Chondrocyte (in vitro differentiated cells): ENCODE measurements around the gene TRPC5OS. TPM values are rescaled to one million over a fixed set of nuclear protein-coding genes. Genes with fewer than 3 reads are reported as not detected.

Experiments used
- DNase-seq: peaks from one replicate; pipeline ENCODE4 v3.0.0; 2021; ENCODE audit warnings: mixed read lengths, low spot score
- H3K27ac Mint-ChIP-seq: one replicate; pipeline ENCODE4 v1.8.0; 2021; ENCODE audit warnings: mild to moderate bottlenecking, moderate library complexity, mixed read lengths; ENCODE audit not compliant: unreplicated experiment
- H3K27me3 Mint-ChIP-seq: 2 replicates; pipeline ENCODE4 v1.8.0; 2021; ENCODE audit warnings: low read depth, mixed read lengths
- H3K36me3 Mint-ChIP-seq: 2 replicates; pipeline ENCODE4 v1.8.0; 2021; ENCODE audit warnings: low read depth, mixed read lengths
- H3K4me1 Mint-ChIP-seq: 2 replicates; pipeline ENCODE4 v1.8.0; 2021; ENCODE audit warnings: low read depth, mild to moderate bottlenecking, mixed read lengths
- H3K4me3 Mint-ChIP-seq: one replicate; pipeline ENCODE4 v1.8.0; 2021; ENCODE audit warnings: mild to moderate bottlenecking, moderate library complexity, mixed read lengths; ENCODE audit not compliant: unreplicated experiment
- H3K9me3 Mint-ChIP-seq: 2 replicates; pipeline ENCODE4 v1.8.0; 2021; ENCODE audit warnings: low read depth, mixed read lengths
- CTCF ChIP-seq: fragments of 200-600 bp; sonication (generic); IDR thresholded peaks from 2 replicates; pipeline ENCODE4 v1.5.0; 2021; ENCODE audit warnings: antibody characterized with exemption, mild to moderate bottlenecking, moderate library complexity
- total RNA-seq: library from RNA; stranded (reverse); gene quantifications from 3 replicates; pipeline ENCODE4 v1.2.1, GENCODE V29; 2021

TRPC5OS gene
- total RNA-seq, 1 donor from 2014 or later: not detected

GRCh38 chrX:111928456-111928855, 52.5 kb downstream of the TRPC5OS start:
- Mint-ChIP-seq H3K27ac (no peak overlapping the region), H3K4me1 (no peaks in the 10 kb centered on the region), H3K9me3 (no peaks in the 10 kb centered on the region), H3K36me3 (no peaks in the 10 kb centered on the region), H3K4me3 (no peak overlapping the region), H3K27me3 (no peaks in the 10 kb centered on the region)
- no peak for TF ChIP-seq CTCF
- DNase-seq: no peak

Other genes starting within 250 kb of the TRPC5OS start
- gene ALG13, start 195.0 kb upstream of the TRPC5OS start, total RNA-seq: 53.8 to 75.4 TPM (median 56.1 TPM) in 3 replicates
- not detected in 3 replicates for gene TRPC5, start 206.6 kb downstream of the TRPC5OS start, total RNA-seq
- not detected in 3 replicates for gene RTL4, start 206.8 kb downstream of the TRPC5OS start, total RNA-seq